Vagina (tissue), 2 donors: ENCODE measurements around the gene MICAL3. TPM values are rescaled to one million over a fixed set of nuclear protein-coding genes. Genes with fewer than 3 reads are reported as not detected.

Experiments used
- DNase-seq, 2 donors: peaks; one replicate each; pipeline ENCODE4 v3.0.0-alpha.2; 2017; ENCODE audit errors: extremely low spot score in 2 of 2
- H3K27ac ChIP-seq: fragments of 200-600 bp; sonication (generic); one replicate; pipeline ENCODE4 v1.5.1; 2019
- H3K27me3 ChIP-seq: fragments of 200-600 bp; sonication (generic); one replicate; pipeline ENCODE4 v1.5.1; 2019
- H3K36me3 ChIP-seq, 2 donors: fragments of 200-600 bp; sonication (generic); one replicate each; pipeline ENCODE4 v1.5.1; 2017 to 2019
- H3K4me1 ChIP-seq: fragments of 200-600 bp; sonication (generic); one replicate; pipeline ENCODE4 v1.5.1; 2019
- H3K4me3 ChIP-seq, 2 donors: fragments of 200-600 bp; sonication (generic); 1 replicate in 1 of 2; 2 replicates in 1 of 2; pipeline ENCODE4 v1.5.1; 2016 to 2019
- H3K9me3 ChIP-seq: fragments of 200-600 bp; sonication (generic); one replicate; pipeline ENCODE4 v1.5.1; 2019
- CTCF ChIP-seq, 3 experiments: fragments of 450-650 bp in 2 of 3; fragments of 200-600 bp in 1 of 3; sonication (generic) in 1 of 3; IDR thresholded peaks; one replicate each; pipeline ENCODE4 v1.5.1; 2017 to 2019; ENCODE audit warnings: antibody characterized with exemption in 3 of 3, mild to moderate bottlenecking in 2 of 3, moderate library complexity in 2 of 3
- POLR2A ChIP-seq, 2 donors: fragments of 450-650 bp; IDR thresholded peaks; one replicate each; pipeline ENCODE4 v1.6.1; 2017; ENCODE audit warnings: antibody characterized with exemption in 2 of 2, mild to moderate bottlenecking in 2 of 2, moderate library complexity in 2 of 2
- POLR2AphosphoS5 ChIP-seq, 2 donors: sonication (generic); formaldehyde crosslinking; IDR thresholded peaks; one replicate each; pipeline ENCODE4 v1.9.0; 2017; ENCODE audit warnings: antibody characterized with exemption in 2 of 2, mild to moderate bottlenecking in 2 of 2, low read depth in 1 of 2; ENCODE audit not compliant: insufficient read depth in 1 of 2
- intact Hi-C: fragments of 100-400 bp; cut with DNase I; formaldehyde crosslinking; loops from one replicate; pipeline ENCODE4 v1.15.1; 2023
- total RNA-seq: library from RNA; depleted of rRNA; stranded (reverse); fragments of >200 nt; gene quantifications from one replicate; pipeline ENCODE4 v1.2.3, GENCODE V29; 2016

MICAL3 gene
- total RNA-seq, 1 donor from 2014 or later: 35.1 TPM

- H3K4me1 ChIP-seq: peaks cover 35% of the 10 kb centered on the region
- TF ChIP-seq CTCF (IDR thresholded peaks at IDR 0.05): no peak
- H3K9me3 ChIP-seq: no peaks in the 10 kb centered on the region
- peaks cover 0 to 8% of the 10 kb centered on the region in 2 donors for H3K36me3 ChIP-seq
- no peak for DNase-seq
- H3K27me3 ChIP-seq: no peaks in the 10 kb centered on the region
- intact Hi-C loops: loop anchor here (10.0 kb wide), 1 partner anchor 168 kb away; the partner anchor contains the start of gene PEX26
- H3K4me3 ChIP-seq: no peak overlapping the region
- H3K27ac ChIP-seq: no peak overlapping the region
Observed at GRCh38 chr22:17906978-17907747, 117.2 kb downstream of the MICAL3 start.

- Histone ChIP-seq H3K36me3 (peaks cover 0 to 8% of the 10 kb centered on the region in 2 donors), H3K9me3 (no peaks in the 10 kb centered on the region), H3K4me3 (no peak overlapping the region), H3K27ac (no peak overlapping the region), H3K4me1 (peaks cover 21% of the 10 kb centered on the region), H3K27me3 (no peaks in the 10 kb centered on the region)
- DNase-seq: no peak
- intact Hi-C loops: loop anchor here (10.0 kb wide), 1 partner anchor 169 kb away; the partner anchor contains the start of gene PEX26
- TF ChIP-seq POLR2AphosphoS5 (IDR thresholded peaks at IDR 0.05; ENCODE audit: insufficient read depth in 1 of 2, low read depth in 1 of 2) (no peak), POLR2A (IDR thresholded peaks at IDR 0.05) (no peak), CTCF (IDR thresholded peaks at IDR 0.05) (no peak)
Observed at GRCh38 chr22:17905445-17905844, 118.9 kb downstream of the MICAL3 start.

- intact Hi-C loops: loop anchor here (10.0 kb wide), 1 partner anchor 171 kb away; the partner anchor contains the start of gene PEX26
Observed at GRCh38 chr22:17903564-17904295, 120.6 kb downstream of the MICAL3 start.

GRCh38 chr22:17902960-17903359 is 121.4 kb downstream of the MICAL3 start:
- H3K4me3 ChIP-seq: no peak overlapping the region
- DNase-seq: no peak
- peaks cover 0 to 17% of the 10 kb centered on the region in 2 donors for H3K36me3 ChIP-seq
- peaks cover 8% of the 10 kb centered on the region for H3K4me1 ChIP-seq
- H3K27ac ChIP-seq: no peak overlapping the region
- H3K9me3 ChIP-seq: no peaks in the 10 kb centered on the region
- TF ChIP-seq POLR2A (IDR thresholded peaks at IDR 0.05) (no peak), POLR2AphosphoS5 (IDR thresholded peaks at IDR 0.05; ENCODE audit: insufficient read depth in 1 of 2, low read depth in 1 of 2) (no peak), CTCF (IDR thresholded peaks at IDR 0.05) (no peak)
- no peaks in the 10 kb centered on the region for H3K27me3 ChIP-seq
- intact Hi-C loops: loop anchor here (10.0 kb wide), 1 partner anchor 172 kb away; the partner anchor contains the start of gene PEX26

More at GRCh38 chr22:17903564-17904295, 120.6 kb downstream of the MICAL3 start:
- no peak overlapping the region for H3K27ac ChIP-seq
- H3K27me3 ChIP-seq: no peaks in the 10 kb centered on the region
- TF ChIP-seq POLR2A (IDR thresholded peaks at IDR 0.05) (no peak), CTCF (IDR thresholded peaks at IDR 0.05) (no peak), POLR2AphosphoS5 (IDR thresholded peaks at IDR 0.05; ENCODE audit: insufficient read depth in 1 of 2, low read depth in 1 of 2) (no peak)
- DNase-seq: no peak
- H3K9me3 ChIP-seq: no peaks in the 10 kb centered on the region
- H3K4me3 ChIP-seq: no peak overlapping the region
- H3K36me3 ChIP-seq: peaks cover 0 to 13% of the 10 kb centered on the region in 2 donors
- peaks cover 8% of the 10 kb centered on the region for H3K4me1 ChIP-seq
